ENCODE data around the gene PKD2. TPM values are rescaled to one million over a fixed set of nuclear protein-coding genes. Genes with fewer than 3 reads are reported as not detected.
"Not testable (repeated sequence)": the region's sequence is repeated elsewhere in the genome, so short reads cannot be mapped to it uniquely, and the experiment has no call there.

PKD2 gene
- total RNA-seq, 2 donors from 2014 or later: 7.3 to 9.1 TPM

DNA sequence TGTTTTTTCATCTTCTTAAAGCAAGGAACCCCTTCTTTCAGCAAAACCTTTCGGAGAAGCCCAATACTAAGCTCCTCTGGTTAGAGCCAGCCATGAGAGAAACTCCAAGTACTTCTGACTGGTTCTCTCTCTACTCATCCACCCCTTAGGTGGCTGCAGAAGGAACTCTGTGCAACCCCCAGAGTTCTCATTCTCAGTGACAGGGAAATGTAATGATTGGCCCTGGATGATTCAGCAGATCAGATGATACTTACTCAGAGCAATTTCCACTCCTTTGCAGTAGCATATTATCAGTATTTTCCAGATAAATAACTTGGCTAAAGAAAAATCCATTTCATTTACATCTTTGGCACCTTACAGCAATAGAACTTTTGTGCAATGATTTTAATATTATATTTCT is 28.8 kb upstream of the PKD2 start:
- Mint-ChIP-seq H3K36me3 (ENCODE audit: insufficient read depth in 2 of 2) (no peaks in the 10 kb centered on the region), H3K27me3 (ENCODE audit: low read depth) (peaks cover 28% of the 10 kb centered on the region), H3K4me3 (no peak overlapping the region), H3K27ac (no peak overlapping the region), H3K9me3 (no peaks in the 10 kb centered on the region), H3K4me1 (ENCODE audit: low read depth) (peaks cover 12% of the 10 kb centered on the region)
- DNase-seq (no peak), ATAC-seq (replicated peaks in 1 of 2) (no peak)

DNA sequence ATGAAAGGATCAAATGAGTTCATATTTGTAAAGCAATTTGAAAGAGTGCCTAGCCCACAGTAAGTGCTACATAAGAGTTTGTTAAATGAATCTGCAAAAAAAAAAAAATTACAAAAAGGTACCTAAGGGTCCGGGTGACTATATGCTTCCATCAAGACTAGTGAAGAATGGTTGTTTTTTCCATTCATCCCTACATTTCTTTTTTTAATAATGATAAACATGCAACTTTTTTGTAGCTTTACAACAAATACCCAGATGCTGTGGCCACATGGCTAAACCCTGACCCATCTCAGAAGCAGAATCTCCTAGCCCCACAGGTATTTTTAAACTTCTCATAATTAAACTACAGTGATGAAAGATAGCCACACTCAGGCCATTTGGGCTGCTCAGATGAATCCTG is 27.6 kb upstream of the PKD2 start:
- H3K4me3 Mint-ChIP-seq: no peak overlapping the region
- no peak for ATAC-seq (replicated peaks in 1 of 2)
- H3K27ac Mint-ChIP-seq: no peak overlapping the region
- DNase-seq: no peak
- H3K36me3 Mint-ChIP-seq (ENCODE audit: insufficient read depth in 2 of 2): no peaks in the 10 kb centered on the region
- no peaks in the 10 kb centered on the region for H3K9me3 Mint-ChIP-seq
- H3K4me1 Mint-ChIP-seq (ENCODE audit: low read depth): peaks cover 8% of the 10 kb centered on the region
- H3K27me3 Mint-ChIP-seq (ENCODE audit: low read depth): peaks cover 21% of the 10 kb centered on the region

DNA sequence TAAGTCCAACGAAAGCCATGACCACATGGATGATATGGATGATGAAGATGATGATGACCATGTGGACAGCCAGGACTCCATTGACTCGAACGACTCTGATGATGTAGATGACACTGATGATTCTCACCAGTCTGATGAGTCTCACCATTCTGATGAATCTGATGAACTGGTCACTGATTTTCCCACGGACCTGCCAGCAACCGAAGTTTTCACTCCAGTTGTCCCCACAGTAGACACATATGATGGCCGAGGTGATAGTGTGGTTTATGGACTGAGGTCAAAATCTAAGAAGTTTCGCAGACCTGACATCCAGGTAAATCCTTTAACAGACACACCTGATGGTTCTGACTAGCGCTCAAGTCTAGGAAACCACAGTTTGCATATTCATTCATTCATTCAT is 25.9 kb upstream of the PKD2 start:
- no peak for DNase-seq
- H3K9me3 Mint-ChIP-seq: no peaks in the 10 kb centered on the region
- ATAC-seq (replicated peaks in 1 of 2): no peak
- H3K4me1 Mint-ChIP-seq (ENCODE audit: low read depth): no peaks in the 10 kb centered on the region
- peaks cover 23% of the 10 kb centered on the region for H3K27me3 Mint-ChIP-seq (ENCODE audit: low read depth)
- no peaks in the 10 kb centered on the region for H3K36me3 Mint-ChIP-seq (ENCODE audit: insufficient read depth in 2 of 2)
- H3K4me3 Mint-ChIP-seq: no peak overlapping the region
- H3K27ac Mint-ChIP-seq: no peak overlapping the region

GRCh38 chr4:87982036-87982435 is 25.4 kb upstream of the PKD2 start:
- Mint-ChIP-seq H3K4me3 (no peak overlapping the region), H3K27me3 (ENCODE audit: low read depth) (peaks cover 23% of the 10 kb centered on the region), H3K9me3 (no peaks in the 10 kb centered on the region), H3K27ac (no peak overlapping the region), H3K36me3 (ENCODE audit: insufficient read depth in 2 of 2) (no peaks in the 10 kb centered on the region), H3K4me1 (ENCODE audit: low read depth) (no peaks in the 10 kb centered on the region)
- DNase-seq: no peak
- no peak for ATAC-seq (replicated peaks in 1 of 2)

- H3K27me3 Mint-ChIP-seq (ENCODE audit: low read depth): peaks cover 22% of the 10 kb centered on the region
- H3K36me3 Mint-ChIP-seq (ENCODE audit: insufficient read depth in 2 of 2): no peaks in the 10 kb centered on the region
- no peak overlapping the region for H3K27ac Mint-ChIP-seq
- no peaks in the 10 kb centered on the region for H3K9me3 Mint-ChIP-seq
- no peak for DNase-seq
- no peak for ATAC-seq (replicated peaks in 1 of 2)
- H3K4me3 Mint-ChIP-seq: no peak overlapping the region
- no peaks in the 10 kb centered on the region for H3K4me1 Mint-ChIP-seq (ENCODE audit: low read depth)
Measured at GRCh38 chr4:87982446-87983010, 24.9 kb upstream of the PKD2 start.

GRCh38 chr4:87983996-87984395 is 23.4 kb upstream of the PKD2 start:
- Mint-ChIP-seq H3K27me3 (ENCODE audit: low read depth) (peaks cover 17% of the 10 kb centered on the region), H3K4me1 (ENCODE audit: low read depth) (no peaks in the 10 kb centered on the region), H3K9me3 (no peaks in the 10 kb centered on the region), H3K4me3 (no peak overlapping the region), H3K27ac (no peak overlapping the region), H3K36me3 (ENCODE audit: insufficient read depth in 2 of 2) (no peaks in the 10 kb centered on the region)
- ATAC-seq (replicated peaks in 1 of 2) (no peak), DNase-seq (no peak)

DNA sequence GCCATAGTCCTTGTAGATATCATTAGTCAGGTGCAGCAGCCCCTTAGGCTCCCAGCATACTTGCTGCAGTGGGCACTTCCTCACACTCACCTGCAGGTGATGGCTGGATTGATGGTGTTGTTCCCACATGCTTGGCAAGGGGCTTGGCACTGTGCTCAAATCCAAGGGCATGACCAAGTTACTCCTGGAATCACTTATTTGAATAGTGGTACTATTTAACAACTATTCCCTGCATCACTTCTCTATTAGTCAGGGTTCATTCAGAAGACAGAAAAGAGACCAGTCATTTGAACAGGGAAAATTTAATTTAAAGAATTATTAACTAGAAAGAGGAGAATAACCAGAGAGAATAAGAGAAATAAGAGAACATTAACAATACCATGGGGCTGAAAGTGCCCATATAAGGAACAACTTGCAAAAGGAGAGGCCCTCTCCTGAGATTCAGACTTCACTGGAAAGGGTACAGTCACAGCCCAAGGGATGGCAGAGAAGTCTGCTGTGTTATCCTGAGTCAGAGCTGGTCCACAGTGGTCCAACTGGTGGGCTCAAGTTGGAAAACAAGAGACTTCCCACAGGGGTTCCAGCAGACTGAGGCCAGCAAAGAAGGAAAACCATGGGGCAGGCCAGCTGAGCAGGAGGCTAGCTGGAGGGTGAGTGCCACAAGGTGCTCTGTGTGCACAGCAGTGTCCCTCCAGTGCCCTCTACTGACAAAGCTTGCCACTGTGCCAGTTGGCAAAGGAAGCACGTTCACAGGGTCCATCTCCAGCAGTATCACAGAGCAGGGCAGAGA is 22.1 kb upstream of the PKD2 start:
- Mint-ChIP-seq H3K4me1 (ENCODE audit: low read depth) (no peaks in the 10 kb centered on the region), H3K4me3 (no peak overlapping the region), H3K27ac (peak overlapping the region; percentile 54), H3K36me3 (ENCODE audit: insufficient read depth in 2 of 2) (no peaks in the 10 kb centered on the region), H3K27me3 (ENCODE audit: low read depth) (peaks cover 17% of the 10 kb centered on the region), H3K9me3 (no peaks in the 10 kb centered on the region)
- DNase-seq (peak; percentile 47 to 54), ATAC-seq (replicated peaks in 1 of 2) (peak; percentile 88)

- no peak for DNase-seq
- Mint-ChIP-seq H3K4me1 (ENCODE audit: low read depth) (no peaks in the 10 kb centered on the region), H3K4me3 (no peak overlapping the region), H3K27me3 (ENCODE audit: low read depth) (peaks cover 17% of the 10 kb centered on the region), H3K27ac (no peak overlapping the region), H3K9me3 (no peaks in the 10 kb centered on the region), H3K36me3 (ENCODE audit: insufficient read depth in 2 of 2) (no peaks in the 10 kb centered on the region)
- ATAC-seq (replicated peaks in 1 of 2): no peak
Measured at GRCh38 chr4:87985887-87986200, 21.6 kb upstream of the PKD2 start.

- no peaks in the 10 kb centered on the region for H3K9me3 Mint-ChIP-seq
- no peaks in the 10 kb centered on the region for H3K36me3 Mint-ChIP-seq (ENCODE audit: insufficient read depth in 2 of 2)
- no peak overlapping the region for H3K27ac Mint-ChIP-seq
- peaks cover 17% of the 10 kb centered on the region for H3K27me3 Mint-ChIP-seq (ENCODE audit: low read depth)
- no peak for DNase-seq
- no peaks in the 10 kb centered on the region for H3K4me1 Mint-ChIP-seq (ENCODE audit: low read depth)
- ATAC-seq (replicated peaks in 1 of 2): no peak
- H3K4me3 Mint-ChIP-seq: no peak overlapping the region
Measured at GRCh38 chr4:87986508-87986907, 20.9 kb upstream of the PKD2 start.

DNA sequence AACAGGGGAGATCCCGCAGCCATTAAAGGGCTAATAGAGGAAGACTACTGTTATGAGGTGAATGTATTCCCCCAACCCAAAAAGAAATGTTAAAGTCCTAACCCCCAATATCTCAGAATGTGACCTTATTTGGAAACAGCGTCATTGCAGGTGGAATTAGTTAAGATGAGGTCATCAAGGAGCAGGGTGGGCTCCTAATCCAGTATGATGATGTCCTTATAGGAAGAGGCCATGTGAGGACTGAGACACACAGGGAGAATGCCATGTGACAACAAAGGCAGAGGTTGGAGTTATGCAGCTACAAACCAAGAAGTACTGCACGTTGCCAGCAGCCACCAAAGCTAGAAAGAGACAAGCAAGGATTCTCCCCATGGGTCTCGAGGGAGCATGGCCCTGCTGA is 17.7 kb upstream of the PKD2 start:
- H3K4me3 Mint-ChIP-seq: no peak overlapping the region
- no peaks in the 10 kb centered on the region for H3K4me1 Mint-ChIP-seq (ENCODE audit: low read depth)
- H3K27ac Mint-ChIP-seq: no peak overlapping the region
- H3K9me3 Mint-ChIP-seq: peaks cover 0 to 1% of the 10 kb centered on the region in 2 donors
- H3K36me3 Mint-ChIP-seq (ENCODE audit: insufficient read depth in 2 of 2): no peaks in the 10 kb centered on the region
- no peak for ATAC-seq (replicated peaks in 1 of 2)
- H3K27me3 Mint-ChIP-seq (ENCODE audit: low read depth): peaks cover 11% of the 10 kb centered on the region
- no peak for DNase-seq

- Mint-ChIP-seq H3K4me1 (ENCODE audit: low read depth) (no peaks in the 10 kb centered on the region), H3K27me3 (ENCODE audit: low read depth) (peaks cover 6% of the 10 kb centered on the region), H3K4me3 (no peak overlapping the region), H3K9me3 (peaks cover 0 to 1% of the 10 kb centered on the region in 2 donors), H3K36me3 (ENCODE audit: insufficient read depth in 2 of 2) (no peaks in the 10 kb centered on the region), H3K27ac (no peak overlapping the region)
- no peak for DNase-seq
- ATAC-seq (replicated peaks in 1 of 2): no peak
Measured at GRCh38 chr4:87995435-87995834, 12.0 kb upstream of the PKD2 start.

DNA sequence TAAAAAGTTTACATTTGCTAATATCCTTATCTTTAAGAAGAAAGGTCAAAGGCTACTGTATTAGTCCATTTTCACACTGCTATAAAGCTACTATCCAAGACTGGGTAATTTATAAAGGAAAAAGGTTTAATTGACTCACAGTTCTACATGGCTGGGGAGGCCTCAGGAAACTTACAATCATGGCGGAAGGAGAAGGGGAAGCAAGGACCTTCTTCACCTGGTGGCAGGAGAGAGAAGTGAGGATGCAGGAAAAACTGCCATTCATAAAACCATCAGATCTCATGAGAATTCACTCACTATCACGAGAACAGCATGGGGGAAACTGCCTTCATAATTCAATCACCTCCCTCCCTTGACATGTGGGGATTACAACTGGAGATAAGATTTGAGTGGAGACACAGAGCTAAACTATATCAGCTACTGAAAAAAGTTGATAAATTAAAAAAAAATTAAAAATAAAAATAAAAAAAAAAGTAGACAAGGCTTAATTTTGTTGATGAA is 8.2 kb upstream of the PKD2 start:
- not testable (repeated sequence) for H3K27ac Mint-ChIP-seq; ATAC-seq (replicated peaks in 1 of 2); H3K4me3 Mint-ChIP-seq

GRCh38 chr4:88001871-88002270 is 5.6 kb upstream of the PKD2 start:
- Mint-ChIP-seq H3K9me3 (no peaks in the 10 kb centered on the region), H3K4me3 (no peak overlapping the region), H3K36me3 (ENCODE audit: insufficient read depth in 2 of 2) (no peaks in the 10 kb centered on the region), H3K27me3 (ENCODE audit: low read depth) (peaks cover 9% of the 10 kb centered on the region), H3K27ac (no peak overlapping the region), H3K4me1 (ENCODE audit: low read depth) (no peaks in the 10 kb centered on the region)
- ATAC-seq (replicated peaks in 1 of 2) (no peak), DNase-seq (no peak)

More for the DNA sequence above, 8.2 kb upstream of the PKD2 start:
- H3K36me3 Mint-ChIP-seq (ENCODE audit: insufficient read depth in 2 of 2); H3K4me1 Mint-ChIP-seq (ENCODE audit: low read depth); DNase-seq; H3K27me3 Mint-ChIP-seq (ENCODE audit: low read depth); H3K9me3 Mint-ChIP-seq: not testable (repeated sequence)

- Mint-ChIP-seq H3K4me1 (ENCODE audit: low read depth) (no peaks in the 10 kb centered on the region), H3K36me3 (ENCODE audit: insufficient read depth in 2 of 2) (no peaks in the 10 kb centered on the region), H3K4me3 (no peak overlapping the region), H3K27ac (no peak overlapping the region), H3K27me3 (ENCODE audit: low read depth) (peaks cover 11% of the 10 kb centered on the region), H3K9me3 (no peaks in the 10 kb centered on the region)
- DNase-seq: no peak
- no peak for ATAC-seq (replicated peaks in 1 of 2)
Measured at GRCh38 chr4:88002786-88003185, 4.6 kb upstream of the PKD2 start.
